ENCODE data around the gene ST3GAL5.

- no peak for TF ChIP-seq SP1 (IDR thresholded peaks at IDR 0.05; ENCODE audit: low read depth, low read length)
- no peak for TF ChIP-seq NRF1 (IDR thresholded peaks at IDR 0.05; ENCODE audit: low read depth, low read length)
These were observed 46.5 kb upstream of the ST3GAL5 start for GRCh38 chr2:85935170-85935745.

Data from H1 (cell line).